Measurements from ENCODE around the gene INO80E. TPM values are rescaled to one million over a fixed set of nuclear protein-coding genes. Genes with fewer than 3 reads are reported as not detected.

The INO80E gene
- total RNA-seq, 1 donor from 2014 or later, result 114 TPM

DNA sequence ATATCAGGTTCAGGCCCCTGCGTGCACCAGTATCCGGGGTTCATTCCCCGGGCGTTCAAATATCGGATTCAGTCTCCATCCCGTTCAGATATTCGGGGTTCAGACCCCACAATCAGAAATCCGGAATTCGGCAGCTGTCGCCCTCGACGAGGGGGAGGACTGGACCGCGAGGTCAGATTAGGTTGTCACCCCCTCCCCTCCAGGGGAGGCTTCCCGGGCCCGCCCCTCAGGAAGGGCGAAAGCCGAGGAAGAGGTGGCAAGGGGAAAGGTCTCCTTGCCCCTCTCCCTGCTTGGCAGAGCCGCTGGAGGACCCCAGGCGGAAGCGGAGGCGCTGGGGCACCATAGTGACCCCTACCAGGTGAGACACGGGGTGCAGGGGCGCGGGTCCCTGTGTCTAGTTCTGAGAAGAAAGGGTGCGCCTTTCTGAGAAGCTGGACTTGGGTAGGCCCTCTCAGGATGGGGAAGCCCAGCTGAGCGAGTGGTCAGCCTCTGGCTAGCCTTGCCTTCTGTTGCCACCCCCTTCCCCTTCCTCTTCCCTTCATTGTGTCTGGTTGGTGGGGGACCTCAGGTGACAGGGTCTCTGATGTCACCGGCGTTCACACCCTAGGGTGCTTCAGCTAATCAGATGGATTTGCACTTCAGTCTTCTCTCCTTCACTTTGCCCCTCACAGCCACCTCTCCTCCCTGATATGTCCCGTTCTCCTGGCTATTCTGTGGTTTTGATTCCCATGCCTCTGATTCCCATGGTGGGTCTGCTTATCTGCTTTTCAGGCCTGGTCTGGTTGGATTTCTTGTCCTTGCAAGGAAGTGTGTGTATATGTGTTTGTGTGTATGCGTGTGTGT lies 21.5 kb upstream of the INO80E start:
- no peak for DNase-seq (ENCODE audit: low read depth)
- Histone ChIP-seq H3K4me3 (ENCODE audit: low read depth, low read length) (peak overlapping the region; percentile 82), H3K27me3 (ENCODE audit: control insufficient read depth, insufficient read depth, low read length) (no peaks in the 10 kb centered on the region), H3K36me3 (ENCODE audit: control insufficient read depth, insufficient read depth, low read length) (peaks cover 1% of the 10 kb centered on the region)
- TF ChIP-seq, protein P1, sequence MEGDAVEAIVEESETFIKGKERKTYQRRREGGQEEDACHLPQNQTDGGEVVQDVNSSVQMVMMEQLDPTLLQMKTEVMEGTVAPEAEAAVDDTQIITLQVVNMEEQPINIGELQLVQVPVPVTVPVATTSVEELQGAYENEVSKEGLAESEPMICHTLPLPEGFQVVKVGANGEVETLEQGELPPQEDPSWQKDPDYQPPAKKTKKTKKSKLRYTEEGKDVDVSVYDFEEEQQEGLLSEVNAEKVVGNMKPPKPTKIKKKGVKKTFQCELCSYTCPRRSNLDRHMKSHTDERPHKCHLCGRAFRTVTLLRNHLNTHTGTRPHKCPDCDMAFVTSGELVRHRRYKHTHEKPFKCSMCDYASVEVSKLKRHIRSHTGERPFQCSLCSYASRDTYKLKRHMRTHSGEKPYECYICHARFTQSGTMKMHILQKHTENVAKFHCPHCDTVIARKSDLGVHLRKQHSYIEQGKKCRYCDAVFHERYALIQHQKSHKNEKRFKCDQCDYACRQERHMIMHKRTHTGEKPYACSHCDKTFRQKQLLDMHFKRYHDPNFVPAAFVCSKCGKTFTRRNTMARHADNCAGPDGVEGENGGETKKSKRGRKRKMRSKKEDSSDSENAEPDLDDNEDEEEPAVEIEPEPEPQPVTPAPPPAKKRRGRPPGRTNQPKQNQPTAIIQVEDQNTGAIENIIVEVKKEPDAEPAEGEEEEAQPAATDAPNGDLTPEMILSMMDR (IDR thresholded peaks at IDR 0.05; ENCODE audit: insufficient read depth, low read length, poor library complexity, severe bottlenecking), result no peak

DNA sequence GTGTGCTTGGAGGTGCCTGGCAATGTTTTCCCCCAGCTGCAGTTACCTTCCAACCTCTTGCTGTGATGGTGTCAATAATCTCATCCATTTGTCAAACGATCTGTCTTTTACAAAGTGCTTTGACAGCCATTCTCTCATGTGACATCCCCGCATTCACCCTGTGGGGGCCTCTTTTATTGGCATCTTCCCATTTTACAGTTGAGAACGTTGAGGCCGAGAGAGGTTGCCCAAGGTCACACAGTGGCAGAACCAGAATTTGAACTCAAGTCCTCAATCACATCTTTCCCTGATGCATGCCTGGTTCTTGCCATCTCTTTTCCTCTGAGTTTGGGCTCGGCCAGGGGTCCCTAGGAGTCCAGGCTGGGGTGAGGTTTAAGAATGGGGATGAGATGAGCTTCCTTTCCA lies 20.9 kb upstream of the INO80E start:
- DNase-seq (ENCODE audit: low read depth), result no peak
- TF ChIP-seq, protein P1 (IDR thresholded peaks at IDR 0.05; ENCODE audit: insufficient read depth, low read length, poor library complexity, severe bottlenecking), result no peak
- Histone ChIP-seq H3K4me3 (ENCODE audit: low read depth, low read length) (peak overlapping the region; percentile 82), H3K36me3 (ENCODE audit: control insufficient read depth, insufficient read depth, low read length) (peaks cover 1% of the 10 kb centered on the region), H3K27me3 (ENCODE audit: control insufficient read depth, insufficient read depth, low read length) (no peaks in the 10 kb centered on the region)

DNA sequence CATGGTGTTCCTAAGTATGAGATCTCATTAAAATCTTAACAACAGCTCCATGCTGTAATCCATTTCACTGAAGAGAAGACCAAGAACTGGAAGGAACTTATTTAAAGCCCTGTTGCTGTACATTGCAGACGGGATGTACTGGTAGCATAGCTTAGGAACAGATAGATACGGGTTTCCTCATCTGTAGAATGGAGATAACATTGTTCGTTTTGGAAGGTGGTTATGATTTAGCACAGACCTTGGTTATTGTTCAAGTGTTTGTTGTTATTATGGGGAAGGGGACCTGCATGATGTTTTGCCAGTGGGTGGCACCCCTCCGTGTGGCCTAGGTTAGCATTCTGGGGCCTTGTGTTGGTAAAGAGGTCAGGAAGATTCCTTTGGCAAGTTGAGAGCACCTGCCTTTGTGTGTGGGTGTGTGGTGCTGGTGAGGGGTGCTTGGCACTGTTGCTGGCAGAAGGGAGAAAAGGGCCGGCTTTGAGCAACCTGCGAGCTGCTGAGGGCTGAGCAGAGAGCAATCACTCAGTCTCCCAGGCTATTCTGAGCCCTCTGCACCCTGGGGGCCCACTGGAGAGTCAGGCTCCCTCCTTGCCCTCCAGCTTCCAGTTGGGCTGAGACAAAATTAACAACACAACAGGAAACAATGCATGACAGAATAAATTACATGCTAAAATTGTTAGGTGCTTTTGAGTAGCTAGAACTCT lies 20.1 kb upstream of the INO80E start:
- Histone ChIP-seq H3K27me3 (ENCODE audit: control insufficient read depth, insufficient read depth, low read length) (no peaks in the 10 kb centered on the region), H3K4me3 (ENCODE audit: low read depth, low read length) (no peak overlapping the region), H3K36me3 (ENCODE audit: control insufficient read depth, insufficient read depth, low read length) (peaks cover 1% of the 10 kb centered on the region)
- TF ChIP-seq, protein P1 (IDR thresholded peaks at IDR 0.05; ENCODE audit: insufficient read depth, low read length, poor library complexity, severe bottlenecking), result no peak
- no peak for DNase-seq (ENCODE audit: low read depth)

DNA sequence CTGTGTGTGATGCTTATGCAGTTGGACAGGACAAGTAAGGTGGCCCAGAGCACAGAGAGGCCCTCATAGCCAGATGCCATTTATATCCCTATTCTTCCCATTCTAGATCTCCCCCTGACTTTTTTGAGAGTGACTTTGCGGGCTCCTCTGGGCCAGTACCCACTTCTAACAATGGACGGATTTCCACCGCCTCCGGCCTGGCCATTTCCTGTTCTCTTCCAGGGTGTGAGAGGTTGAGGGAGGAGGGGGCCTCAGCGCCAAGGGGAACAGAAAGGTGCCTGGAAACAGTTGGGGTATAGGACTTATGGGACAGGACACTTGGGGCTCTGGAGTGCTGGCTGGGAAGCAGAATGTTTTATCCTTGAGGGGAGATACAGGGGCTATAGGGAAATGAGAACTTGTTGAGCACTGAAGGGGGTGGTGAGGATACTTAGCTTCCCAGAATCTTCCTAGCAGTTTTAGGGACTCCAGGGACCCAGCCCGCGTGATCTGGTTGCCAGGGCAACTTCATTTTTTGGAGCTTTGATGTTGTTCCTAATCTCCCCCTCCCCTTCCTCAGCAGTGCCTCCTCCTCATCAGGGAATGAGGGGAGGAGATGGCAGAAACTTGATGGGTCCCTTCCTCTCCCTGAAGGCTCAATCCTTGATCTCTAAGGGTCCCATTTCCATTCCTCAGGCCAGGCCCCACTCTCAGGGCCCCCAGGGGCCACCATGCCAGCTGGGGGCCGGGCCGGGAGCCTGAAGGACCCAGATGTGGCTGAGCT lies 18.8 kb upstream of the INO80E start:
- DNase-seq (ENCODE audit: low read depth), result no peak
- TF ChIP-seq, protein P1 (IDR thresholded peaks at IDR 0.05; ENCODE audit: insufficient read depth, low read length, poor library complexity, severe bottlenecking), result no peak
- Histone ChIP-seq H3K27me3 (ENCODE audit: control insufficient read depth, insufficient read depth, low read length) (no peaks in the 10 kb centered on the region), H3K36me3 (ENCODE audit: control insufficient read depth, insufficient read depth, low read length) (peaks cover 1% of the 10 kb centered on the region), H3K4me3 (ENCODE audit: low read depth, low read length) (no peak overlapping the region)

DNA sequence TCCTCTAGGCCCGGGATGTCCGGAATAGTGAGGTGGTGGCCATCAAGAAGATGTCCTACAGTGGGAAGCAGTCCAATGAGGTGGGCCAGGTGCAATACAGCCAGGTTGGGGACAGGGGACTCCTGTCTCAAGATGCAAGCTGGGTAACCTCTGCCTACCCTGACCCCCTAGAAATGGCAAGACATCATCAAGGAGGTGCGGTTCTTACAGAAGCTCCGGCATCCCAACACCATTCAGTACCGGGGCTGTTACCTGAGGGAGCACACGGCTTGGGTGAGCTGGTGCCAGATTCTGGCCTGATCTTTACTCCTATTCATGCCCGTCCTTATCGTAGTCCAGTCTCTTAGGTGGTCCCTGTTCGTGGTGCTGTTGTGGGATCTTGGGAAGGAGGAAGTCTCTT lies 18.0 kb upstream of the INO80E start:
- Histone ChIP-seq H3K36me3 (ENCODE audit: control insufficient read depth, insufficient read depth, low read length) (peaks cover 1% of the 10 kb centered on the region), H3K27me3 (ENCODE audit: control insufficient read depth, insufficient read depth, low read length) (no peaks in the 10 kb centered on the region), H3K4me3 (ENCODE audit: low read depth, low read length) (no peak overlapping the region)
- DNase-seq (ENCODE audit: low read depth), result no peak
- TF ChIP-seq, protein P1 (IDR thresholded peaks at IDR 0.05; ENCODE audit: insufficient read depth, low read length, poor library complexity, severe bottlenecking), result no peak
